BJ (cell line): ENCODE results near the gene CLCNKB. TPM values are rescaled to one million over a fixed set of nuclear protein-coding genes. Genes with fewer than 3 reads are reported as not detected.

ENCODE experiments used
- CTCF ChIA-PET: fragments of 350-600 bp; formaldehyde crosslinking; extraction: SDS; loops from one replicate; lab custom pipeline; 2021; ENCODE audit warnings: antibody characterized with exemption, inconsistent platforms; lab: Yijun Ruan, JAX
- POLR2A ChIA-PET: fragments of 300-600 bp; sonication (Branson Sonifier 250); formaldehyde crosslinking; extraction: SDS; loops from one replicate; lab custom pipeline; 2021; ENCODE audit warnings: antibody characterized with exemption; lab: Charles Lee
- DNase-seq: peaks from one replicate; pipeline ENCODE4 v3.0.0-alpha.2; 2011; ENCODE audit warnings: low read depth
- H3K27me3 ChIP-seq: 2 replicates; pipeline ENCODE4 v1.6.0; 2011; ENCODE audit warnings: low read length; ENCODE audit not compliant: control insufficient read depth, insufficient read depth
- H3K36me3 ChIP-seq: 2 replicates; pipeline ENCODE4 v1.5.1; 2011; ENCODE audit warnings: low read length; ENCODE audit not compliant: control insufficient read depth, insufficient read depth
- H3K4me3 ChIP-seq: 2 replicates; pipeline ENCODE4 v1.5.1; 2011; ENCODE audit warnings: low read depth, mild to moderate bottlenecking, control low read depth, low read length
- polyA minus RNA-seq: library from RNA; depleted of rRNA, polyadenylated mRNA; stranded (reverse); fragments of >200 nt; gene quantifications from 2 replicates; pipeline ENCODE4 v1.2.3, GENCODE V29; 2011; rRNA and poly(A)+ RNA removed
- polyA plus RNA-seq: library from polyadenylated mRNA; depleted of rRNA; stranded (reverse); fragments of >200 nt; gene quantifications from 2 replicates; pipeline ENCODE4 v1.2.3, GENCODE V29; 2011; rRNA removed
- TF ChIP-seq, protein P1 (sequence below): IDR thresholded peaks from 2 replicates; pipeline ENCODE4 v1.5.1; 2011; ENCODE audit warnings: low read depth, mild to moderate bottlenecking, control low read depth, inconsistent platforms, low read length, moderate library complexity; ENCODE audit not compliant: insufficient read depth

Gene CLCNKB
- polyA plus RNA-seq (0.42 and 0.83 TPM in 2 replicates), polyA minus RNA-seq (0.31 and 0.71 TPM in 2 replicates)

GRCh38 chr1:16043521-16043920 lies at the start of gene CLCNKB:
TSS of gene CLCNKB (plus strand) at chr1:16043782. CDS start at chr1:16044493, 711 bp downstream.
- H3K36me3 ChIP-seq: no peaks in the 10 kb centered on the region
- TF ChIP-seq, protein P1, sequence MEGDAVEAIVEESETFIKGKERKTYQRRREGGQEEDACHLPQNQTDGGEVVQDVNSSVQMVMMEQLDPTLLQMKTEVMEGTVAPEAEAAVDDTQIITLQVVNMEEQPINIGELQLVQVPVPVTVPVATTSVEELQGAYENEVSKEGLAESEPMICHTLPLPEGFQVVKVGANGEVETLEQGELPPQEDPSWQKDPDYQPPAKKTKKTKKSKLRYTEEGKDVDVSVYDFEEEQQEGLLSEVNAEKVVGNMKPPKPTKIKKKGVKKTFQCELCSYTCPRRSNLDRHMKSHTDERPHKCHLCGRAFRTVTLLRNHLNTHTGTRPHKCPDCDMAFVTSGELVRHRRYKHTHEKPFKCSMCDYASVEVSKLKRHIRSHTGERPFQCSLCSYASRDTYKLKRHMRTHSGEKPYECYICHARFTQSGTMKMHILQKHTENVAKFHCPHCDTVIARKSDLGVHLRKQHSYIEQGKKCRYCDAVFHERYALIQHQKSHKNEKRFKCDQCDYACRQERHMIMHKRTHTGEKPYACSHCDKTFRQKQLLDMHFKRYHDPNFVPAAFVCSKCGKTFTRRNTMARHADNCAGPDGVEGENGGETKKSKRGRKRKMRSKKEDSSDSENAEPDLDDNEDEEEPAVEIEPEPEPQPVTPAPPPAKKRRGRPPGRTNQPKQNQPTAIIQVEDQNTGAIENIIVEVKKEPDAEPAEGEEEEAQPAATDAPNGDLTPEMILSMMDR: no peak
- POLR2A ChIA-PET: no interaction called here
- CTCF ChIA-PET: interaction anchor here (5.5 kb wide), 1 partner anchor 12 kb away, joined by 28 read pairs; no protein-coding TSS in a partner anchor
- no peak for DNase-seq
- H3K27me3 ChIP-seq: no peaks in the 10 kb centered on the region; the same call in 1 of the 2 replicates
- H3K4me3 ChIP-seq: no peak within 1 kb of the TSS

DNA sequence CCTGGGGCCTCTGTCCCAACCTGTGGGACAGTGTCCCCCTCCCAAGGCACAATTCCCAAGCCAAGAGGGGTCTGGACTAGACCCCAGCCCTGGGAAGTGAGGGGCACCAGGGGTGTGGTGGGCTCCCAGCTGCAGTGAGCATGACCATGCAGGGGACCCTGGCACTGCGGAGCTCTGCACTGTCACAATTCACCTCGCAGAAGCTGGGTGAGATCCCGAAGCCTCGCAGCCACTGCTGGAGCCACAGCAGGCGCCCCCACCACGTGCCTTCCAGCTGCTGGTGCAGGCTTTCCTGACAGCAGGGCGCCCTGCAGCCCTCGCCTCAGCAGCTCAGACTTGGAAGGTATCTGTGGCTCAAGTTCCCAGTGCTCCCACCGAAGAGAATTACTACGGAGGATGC lies 49.5 kb upstream of the CLCNKB start:
- ChIA-PET CTCF (interaction anchor here (1.0 to 3.4 kb wide), 23 partner anchors 9 to 202 kb away, joined by 3 to 54 read pairs (median 6); partner anchors contain the start of genes SPEN and SRARP), POLR2A (no interaction called here)

GRCh38 chr1:15994590-15995351 lies 48.8 kb upstream of the CLCNKB start:
- CTCF ChIA-PET: interaction anchor here (0.5 to 3.4 kb wide), 36 partner anchors 8 to 207 kb away, joined by 3 to 54 read pairs (median 5); partner anchors contain the start of genes SPEN, SRARP and ZBTB17
- TF ChIP-seq, protein P1: peak; percentile 99
- no peak overlapping the region for H3K4me3 ChIP-seq
- no peaks in the 10 kb centered on the region for H3K36me3 ChIP-seq
- peaks cover 3% of the 10 kb centered on the region for H3K27me3 ChIP-seq
- POLR2A ChIA-PET: interaction anchor here (0.7 kb wide), 1 partner anchor 281 kb away, joined by 4 read pairs; no protein-coding TSS in a partner anchor
- no peak for DNase-seq

More for the DNA sequence above, 49.5 kb upstream of the CLCNKB start:
- no peaks in the 10 kb centered on the region for H3K36me3 ChIP-seq
- H3K4me3 ChIP-seq: no peak overlapping the region
- no peak for DNase-seq
- TF ChIP-seq, protein P1: no peak
- peaks cover 3% of the 10 kb centered on the region for H3K27me3 ChIP-seq

- no peaks in the 10 kb centered on the region for H3K36me3 ChIP-seq
- TF ChIP-seq, protein P1: no peak
- CTCF ChIA-PET: interaction anchor here (0.8 to 3.4 kb wide), 6 partner anchors 11 to 206 kb away, joined by 3 to 15 read pairs (median 8); no protein-coding TSS in a partner anchor
- POLR2A ChIA-PET: no interaction called here
- DNase-seq: no peak
- H3K4me3 ChIP-seq: no peak overlapping the region
- peaks cover 3% of the 10 kb centered on the region for H3K27me3 ChIP-seq
Observed at GRCh38 chr1:15997076-15997585, 46.5 kb upstream of the CLCNKB start.
